Mesenchymal stem cell (in vitro differentiated cells and primary cell): Measurements from ENCODE around the gene VTI1B.

Experiments used
- DNase-seq: peaks from one replicate; pipeline ENCODE4 v3.0.0-alpha.2; 2013
- H2AFZ ChIP-seq: one replicate; pipeline ENCODE4 v1.6.1; 2013; ENCODE audit warnings: low read depth, mild to moderate bottlenecking, control low read depth, inconsistent platforms, low read length, moderate library complexity
- H2AK5ac ChIP-seq: 2 replicates; pipeline ENCODE4 v1.6.1; 2013; ENCODE audit warnings: low read length, moderate library complexity, mild to moderate bottlenecking, inconsistent platforms; ENCODE audit not compliant: severe bottlenecking
- H2BK120ac ChIP-seq: one replicate; pipeline ENCODE4 v1.6.1; 2013; ENCODE audit warnings: low read depth, mild to moderate bottlenecking, inconsistent platforms, low read length, moderate library complexity
- H2BK12ac ChIP-seq, 2 experiments: one replicate each; pipeline ENCODE4 v1.6.1; 2013; ENCODE audit warnings: inconsistent platforms in 2 of 2, low read length in 2 of 2, mild to moderate bottlenecking in 2 of 2, moderate library complexity in 2 of 2, control low read depth in 1 of 2
- H2BK15ac ChIP-seq: one replicate; pipeline ENCODE4 v1.6.1; 2013; ENCODE audit warnings: mild to moderate bottlenecking, low read depth, inconsistent platforms; ENCODE audit not compliant: poor library complexity, severe bottlenecking
- H2BK5ac ChIP-seq: 2 replicates; pipeline ENCODE4 v1.6.1; 2013; ENCODE audit warnings: low read depth, mild to moderate bottlenecking, low read length, control low read depth, inconsistent platforms; ENCODE audit not compliant: poor library complexity, severe bottlenecking
- H3K14ac ChIP-seq, 2 experiments: one replicate each; pipeline ENCODE4 v1.6.1; 2013; ENCODE audit warnings: inconsistent platforms in 2 of 2, low read length in 2 of 2, control low read depth in 1 of 2, mild to moderate bottlenecking in 1 of 2, moderate library complexity in 1 of 2
- H3K18ac ChIP-seq, 2 experiments: one replicate each; pipeline ENCODE4 v1.6.1; 2013; ENCODE audit warnings: inconsistent platforms in 2 of 2, low read length in 2 of 2, control low read depth in 1 of 2, low read depth in 1 of 2, mild to moderate bottlenecking in 1 of 2
- H3K23ac ChIP-seq, 2 experiments: one replicate each; pipeline ENCODE4 v1.6.1; 2013; ENCODE audit warnings: inconsistent platforms in 2 of 2, low read length in 2 of 2, mild to moderate bottlenecking in 2 of 2, moderate library complexity in 2 of 2, control low read depth in 1 of 2
- H3K27ac ChIP-seq: 2 replicates; pipeline ENCODE4 v1.5.1; 2013; ENCODE audit warnings: mild to moderate bottlenecking, moderate library complexity, low read length, control low read depth, inconsistent platforms; ENCODE audit not compliant: poor library complexity, severe bottlenecking
- H3K27me3 ChIP-seq, 2 experiments: 2 replicates each; pipeline versions ENCODE4 v1.6.1 to v1.7.0; 2013; ENCODE audit warnings: low read length in 2 of 2, mild to moderate bottlenecking in 2 of 2, moderate library complexity in 2 of 2, control low read depth in 1 of 2, inconsistent platforms in 1 of 2; ENCODE audit not compliant: control insufficient read depth in 1 of 2, insufficient read depth in 1 of 2
- H3K36me3 ChIP-seq, 2 experiments: 2 replicates each; pipeline versions ENCODE4 v1.6.1 to v1.7.0; 2013; ENCODE audit warnings: low read length in 2 of 2, control low read depth in 1 of 2, inconsistent platforms in 1 of 2, low read depth in 1 of 2, mild to moderate bottlenecking in 1 of 2; ENCODE audit not compliant: insufficient read depth in 2 of 2, control insufficient read depth in 1 of 2
- H3K4ac ChIP-seq, 2 experiments: one replicate each; pipeline ENCODE4 v1.6.1; 2013; ENCODE audit warnings: inconsistent platforms in 2 of 2, low read length in 2 of 2, mild to moderate bottlenecking in 2 of 2, moderate library complexity in 2 of 2, control low read depth in 1 of 2, low read depth in 1 of 2
- H3K4me1 ChIP-seq: 2 replicates; pipeline ENCODE4 v1.6.1; 2013; ENCODE audit warnings: low read depth, low read length, control low read depth; ENCODE audit not compliant: control insufficient read depth, insufficient read depth
- H3K4me2 ChIP-seq: 2 replicates; pipeline ENCODE4 v1.6.1; 2013; ENCODE audit warnings: low read length, mild to moderate bottlenecking, inconsistent platforms; ENCODE audit not compliant: poor library complexity, severe bottlenecking
- H3K4me3 ChIP-seq, 2 experiments: 2 replicates each; pipeline versions ENCODE4 v1.5.1 to v1.7.0; 2013; ENCODE audit warnings: low read length in 2 of 2, mild to moderate bottlenecking in 2 of 2, control low read depth in 1 of 2, low read depth in 1 of 2; ENCODE audit not compliant: insufficient read depth in 1 of 2
- H3K79me1 ChIP-seq: replicated peaks from 2 replicates; pipeline ENCODE4 v1.6.1; 2013; ENCODE audit warnings: mild to moderate bottlenecking, control low read depth, low read length, inconsistent platforms; ENCODE audit not compliant: poor library complexity, severe bottlenecking
- H3K9ac ChIP-seq: 2 replicates; pipeline ENCODE4 v1.7.0; 2013; ENCODE audit warnings: mild to moderate bottlenecking, low read length, moderate library complexity
- H3K9me3 ChIP-seq: 2 replicates; pipeline ENCODE4 v1.7.0; 2013; ENCODE audit warnings: mild to moderate bottlenecking, low read length; ENCODE audit not compliant: control insufficient read depth
- H4K8ac ChIP-seq: one replicate; pipeline ENCODE4 v1.6.1; 2013; ENCODE audit warnings: inconsistent platforms, mild to moderate bottlenecking, low read length, moderate library complexity
- H4K91ac ChIP-seq: one replicate; pipeline ENCODE4 v1.6.1; 2013; ENCODE audit warnings: mild to moderate bottlenecking, low read length, inconsistent platforms
- WGBS: methylation state at CpG from one replicate; pipeline ENCODE4 v1.1.7; 2013; ENCODE audit warnings: mixed read lengths; 5-methylcytosine and 5-hydroxymethylcytosine counted together

The VTI1B gene

GRCh38 chr14:67665868-67666267 is 8.6 kb downstream of the VTI1B start:
- Histone ChIP-seq H3K9me3 (no peaks in the 10 kb centered on the region), H2BK15ac (no peak overlapping the region), H3K36me3 (peaks cover 7 to 8% of the 10 kb centered on the region in 2 experiments), H3K23ac (no peak overlapping the region), H3K18ac (no peak overlapping the region), H3K4me1 (no peaks in the 10 kb centered on the region), H3K14ac (no peak overlapping the region), H3K27me3 (no peaks in the 10 kb centered on the region), H3K4me2 (no peak overlapping the region), H3K27ac (no peak overlapping the region), H3K79me1 (peaks cover 7% of the 10 kb centered on the region), H4K91ac (no peak overlapping the region), H2BK5ac (no peak overlapping the region), H3K9ac (peak overlapping the region; percentile 77), H2AK5ac (no peak overlapping the region), H4K8ac (no peak overlapping the region), H2BK120ac (no peak overlapping the region), H3K4me3 (no peak overlapping the region), H2BK12ac (no peak overlapping the region), H2AFZ (no peak overlapping the region), H3K4ac (no peak overlapping the region)
- WGBS, result 100% methylated on average over 1 of the region's 2 CpGs
- DNase-seq, result peak; percentile 62

- Histone ChIP-seq H2BK120ac (no peak overlapping the region), H3K9ac (no peak overlapping the region), H2BK12ac (no peak overlapping the region), H3K4ac (no peak overlapping the region), H3K4me1 (no peaks in the 10 kb centered on the region), H3K36me3 (peaks cover 10 to 28% of the 10 kb centered on the region in 2 experiments), H2BK5ac (no peak overlapping the region), H3K9me3 (no peaks in the 10 kb centered on the region), H4K91ac (no peak overlapping the region), H3K79me1 (peaks cover 14% of the 10 kb centered on the region), H3K14ac (no peak overlapping the region), H2AK5ac (no peak overlapping the region), H3K27ac (no peak overlapping the region), H3K4me2 (no peak overlapping the region), H2BK15ac (no peak overlapping the region), H4K8ac (no peak overlapping the region), H3K4me3 (no peak overlapping the region), H3K23ac (no peak overlapping the region), H3K18ac (no peak overlapping the region), H3K27me3 (no peaks in the 10 kb centered on the region), H2AFZ (no peak overlapping the region)
- 100% methylated on average over 1 of the region's 4 CpGs for WGBS
- DNase-seq, result no peak
These were observed 10.8 kb downstream of the VTI1B start for GRCh38 chr14:67663633-67664032.

- Histone ChIP-seq H3K23ac (no peak overlapping the region), H2BK12ac (no peak overlapping the region), H3K4ac (no peak overlapping the region), H2AFZ (no peak overlapping the region), H3K27ac (no peak overlapping the region), H3K79me1 (peaks cover 22% of the 10 kb centered on the region), H2BK15ac (no peak overlapping the region), H3K4me1 (peaks cover 2% of the 10 kb centered on the region), H3K18ac (no peak overlapping the region), H3K36me3 (peaks cover 38 to 89% of the 10 kb centered on the region in 2 experiments), H3K27me3 (no peaks in the 10 kb centered on the region), H3K4me2 (no peak overlapping the region), H3K14ac (peak overlapping the region in 1 of 2 experiments; percentile 22), H3K4me3 (no peak overlapping the region), H3K9me3 (no peaks in the 10 kb centered on the region), H3K9ac (peak overlapping the region; percentile 10), H2BK5ac (no peak overlapping the region), H2BK120ac (no peak overlapping the region), H4K8ac (no peak overlapping the region), H4K91ac (peak overlapping the region; percentile 7), H2AK5ac (no peak overlapping the region)
- peak; percentile 50 for DNase-seq
- 74% methylated on average over 6 of the region's 6 CpGs for WGBS
These were observed 20.7 kb downstream of the VTI1B start for GRCh38 chr14:67653651-67654280.

- Histone ChIP-seq H2BK12ac (no peak overlapping the region), H3K4me1 (peaks cover 2% of the 10 kb centered on the region), H4K91ac (no peak overlapping the region), H3K9me3 (no peaks in the 10 kb centered on the region), H3K14ac (no peak overlapping the region), H4K8ac (no peak overlapping the region), H2BK120ac (no peak overlapping the region), H3K27ac (no peak overlapping the region), H3K4me2 (no peak overlapping the region), H2BK5ac (no peak overlapping the region), H3K79me1 (peaks cover 15% of the 10 kb centered on the region), H2AFZ (no peak overlapping the region), H2AK5ac (no peak overlapping the region), H3K9ac (no peak overlapping the region), H3K4me3 (no peak overlapping the region), H3K27me3 (no peaks in the 10 kb centered on the region), H3K23ac (no peak overlapping the region), H3K36me3 (peaks cover 32 to 94% of the 10 kb centered on the region in 2 experiments), H2BK15ac (no peak overlapping the region), H3K18ac (no peak overlapping the region), H3K4ac (no peak overlapping the region)
- DNase-seq, result no peak
- no CpG with 5 or more reads among the region's 1 CpG for WGBS
These were observed 22.2 kb downstream of the VTI1B start for GRCh38 chr14:67652189-67652588.
